WTC11 (cell line): ENCODE measurements around the gene FGFR3. TPM values are rescaled to one million over a fixed set of nuclear protein-coding genes. Genes with fewer than 3 reads are reported as not detected.

Experiments
- ATAC-seq: fragments of 200-7000 bp; cut with Tn5 transposase; 2 replicates; pipeline ENCODE4 v1.10.0; 2021; ENCODE audit warnings: mild to moderate bottlenecking, moderate library complexity
- CTCF ChIA-PET: fragments of 300-600 bp; sonication (Branson Sonifier 250); formaldehyde crosslinking; loops from one replicate; lab custom pipeline; 2021; ENCODE audit warnings: antibody characterized with exemption; lab: Charles Lee
- POLR2A ChIA-PET: fragments of 350-600 bp; sonication (Branson Sonifier 250); formaldehyde crosslinking; loops from one replicate; lab custom pipeline; 2021; ENCODE audit warnings: antibody characterized with exemption; lab: Charles Lee
- DNase-seq: peaks from one replicate; pipeline ENCODE4 v3.0.0; 2021; ENCODE audit warnings: low spot score
- H3K27ac Mint-ChIP-seq: 2 replicates; pipeline ENCODE4 v1.8.0; 2021; ENCODE audit warnings: mixed read lengths
- H3K27me3 Mint-ChIP-seq: 2 replicates; pipeline ENCODE4 v1.8.0; 2021; ENCODE audit warnings: low read depth, mild to moderate bottlenecking, moderate library complexity, mixed read lengths
- H3K36me3 Mint-ChIP-seq: 2 replicates; pipeline ENCODE4 v1.8.0; 2021; ENCODE audit warnings: mixed read lengths
- H3K4me1 Mint-ChIP-seq: 2 replicates; pipeline ENCODE4 v1.8.0; 2022; ENCODE audit warnings: mixed read lengths
- H3K4me3 Mint-ChIP-seq: 2 replicates; pipeline ENCODE4 v1.8.0; 2021; ENCODE audit warnings: mild to moderate bottlenecking, moderate library complexity, mixed read lengths
- H3K9me3 Mint-ChIP-seq: 2 replicates; pipeline ENCODE4 v1.8.0; 2021; ENCODE audit warnings: mixed read lengths
- CREM ChIP-seq: sonication (generic); formaldehyde crosslinking; IDR thresholded peaks from 2 replicates; pipeline ENCODE4 v1.8.1; 2022; ENCODE audit warnings: mild to moderate bottlenecking, missing genetic modification reagents, moderate library complexity
- E2F1 ChIP-seq: sonication (generic); formaldehyde crosslinking; IDR thresholded peaks from 2 replicates; pipeline ENCODE4 v1.8.0; 2022; ENCODE audit warnings: mild to moderate bottlenecking, missing genetic modification reagents
- ELF4 ChIP-seq: sonication (generic); formaldehyde crosslinking; IDR thresholded peaks from 2 replicates; pipeline ENCODE4 v1.8.1; 2022; ENCODE audit warnings: low read depth, mild to moderate bottlenecking, moderate library complexity, missing genetic modification reagents
- FOXK1 ChIP-seq: sonication (generic); formaldehyde crosslinking; IDR thresholded peaks from 2 replicates; pipeline ENCODE4 v1.8.0; 2022; ENCODE audit warnings: mild to moderate bottlenecking, moderate library complexity, missing genetic modification reagents
- FOXP1 ChIP-seq: sonication (generic); formaldehyde crosslinking; IDR thresholded peaks from 2 replicates; pipeline ENCODE4 v1.8.0; 2022; ENCODE audit warnings: missing genetic modification reagents, mild to moderate bottlenecking, moderate library complexity, borderline replicate concordance
- KAT7 ChIP-seq: sonication (generic); formaldehyde crosslinking; IDR thresholded peaks from 2 replicates; pipeline ENCODE4 v1.8.1; 2023; ENCODE audit warnings: missing genetic modification reagents, mild to moderate bottlenecking, borderline replicate concordance
- NFE2L1 ChIP-seq: sonication (generic); formaldehyde crosslinking; IDR thresholded peaks from 2 replicates; pipeline ENCODE4 v1.8.1; 2023; ENCODE audit warnings: missing genetic modification reagents
- PRRX2 ChIP-seq: fragments of 250-450 bp; sonication (Bioruptor Pico); IDR thresholded peaks from 2 replicates; pipeline ENCODE4 v1.8.0; 2021; ENCODE audit warnings: mild to moderate bottlenecking
- RORB ChIP-seq: fragments of 250-450 bp; sonication (Bioruptor Pico); IDR thresholded peaks from 2 replicates; pipeline ENCODE4 v1.9.0; 2021; ENCODE audit warnings: mild to moderate bottlenecking
- TP53 ChIP-seq: sonication (generic); formaldehyde crosslinking; IDR thresholded peaks from 2 replicates; pipeline ENCODE4 v1.8.1; 2023; ENCODE audit warnings: mild to moderate bottlenecking, missing genetic modification reagents
- ZNF232 ChIP-seq: sonication (generic); formaldehyde crosslinking; IDR thresholded peaks from 2 replicates; pipeline ENCODE4 v1.8.0; 2022; ENCODE audit warnings: mild to moderate bottlenecking, missing genetic modification reagents
- ZNF263 ChIP-seq: sonication (generic); formaldehyde crosslinking; IDR thresholded peaks from 2 replicates; pipeline ENCODE4 v1.8.1; 2022; ENCODE audit warnings: low read depth, mild to moderate bottlenecking, moderate library complexity, missing genetic modification reagents
- ZSCAN18 ChIP-seq: fragments of 250-450 bp; sonication (Bioruptor Pico); IDR thresholded peaks from 2 replicates; pipeline ENCODE4 v2.1.2; 2022; ENCODE audit warnings: mild to moderate bottlenecking, moderate library complexity
- total RNA-seq: library from RNA; stranded (reverse); gene quantifications from 3 replicates; pipeline ENCODE4 v1.2.3, GENCODE V29; 2021
- TF ChIP-seq, protein P1 (sequence below): fragments of 250-450 bp; sonication (Bioruptor Pico); IDR thresholded peaks from 2 replicates; pipeline ENCODE4 v1.9.0; 2021; ENCODE audit warnings: mild to moderate bottlenecking
- TF ChIP-seq, protein P2 (sequence below): sonication (generic); formaldehyde crosslinking; IDR thresholded peaks from 2 replicates; pipeline ENCODE4 v1.8.0; 2023; ENCODE audit warnings: missing genetic modification reagents, mild to moderate bottlenecking, borderline replicate concordance
- TF ChIP-seq, protein P3 (sequence below): fragments of 200-600 bp; IDR thresholded peaks from 2 replicates; pipeline ENCODE4 v1.8.0; 2022; ENCODE audit warnings: antibody characterized with exemption

FGFR3 gene
- total RNA-seq, 1 experiment from 2014 or later = 19.9 TPM

GRCh38 chr4:1784789-1785591 is 8.1 kb upstream of the FGFR3 start:
- Mint-ChIP-seq H3K27ac (no peak overlapping the region), H3K4me3 (no peak overlapping the region), H3K27me3 (peaks cover under 1% of the 10 kb centered on the region; the same call in 1 of the 2 replicates), H3K36me3 (no peaks in the 10 kb centered on the region), H3K9me3 (no peaks in the 10 kb centered on the region), H3K4me1 (peaks cover 3% of the 10 kb centered on the region; the same call in 1 of the 2 replicates)
- DNase-seq = no peak
- TF ChIP-seq, protein P1, sequence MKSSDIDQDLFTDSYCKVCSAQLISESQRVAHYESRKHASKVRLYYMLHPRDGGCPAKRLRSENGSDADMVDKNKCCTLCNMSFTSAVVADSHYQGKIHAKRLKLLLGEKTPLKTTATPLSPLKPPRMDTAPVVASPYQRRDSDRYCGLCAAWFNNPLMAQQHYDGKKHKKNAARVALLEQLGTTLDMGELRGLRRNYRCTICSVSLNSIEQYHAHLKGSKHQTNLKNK (CRISPR knock-in tag) = no peak
- no peak for TF ChIP-seq ZNF232 (CRISPR knock-in tag)
- TF ChIP-seq KAT7 (CRISPR knock-in tag) = no peak
- ATAC-seq = no peak
- ChIA-PET POLR2A (no interaction called here), CTCF (interaction anchor here (0.9 to 4.4 kb wide), 9 partner anchors 7 to 156 kb away, joined by 3 to 21 read pairs (median 5); no protein-coding TSS in a partner anchor)

DNA sequence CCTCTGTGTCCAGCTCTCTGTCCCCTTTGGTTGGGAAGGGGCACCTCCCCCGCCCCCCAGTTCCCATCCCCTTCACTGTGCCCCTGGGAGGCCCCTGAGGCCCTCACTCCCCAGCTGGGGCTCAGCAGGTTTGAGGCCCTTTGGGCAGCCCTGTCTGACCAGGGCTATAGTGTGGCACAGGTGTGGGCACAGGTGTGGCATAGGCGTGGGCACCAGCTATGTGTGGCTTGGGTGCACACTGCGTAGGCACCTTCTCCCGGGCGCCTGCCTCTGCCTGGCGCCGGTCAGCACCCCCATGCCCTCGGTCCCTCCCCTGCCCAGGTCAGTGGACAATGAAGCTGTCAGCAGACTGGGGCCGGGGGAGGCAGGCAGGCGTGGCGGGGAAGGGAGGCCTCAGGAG is 7.5 kb upstream of the FGFR3 start:
- Mint-ChIP-seq H3K27ac (no peak overlapping the region), H3K9me3 (no peaks in the 10 kb centered on the region), H3K27me3 (peaks cover 7% of the 10 kb centered on the region), H3K4me3 (no peak overlapping the region), H3K36me3 (no peaks in the 10 kb centered on the region), H3K4me1 (no peaks in the 10 kb centered on the region)
- CTCF ChIA-PET = interaction anchor here (1.0 to 4.4 kb wide), 4 partner anchors 17 to 156 kb away, joined by 3 to 21 read pairs (median 9); no protein-coding TSS in a partner anchor
- no peak for ATAC-seq
- TF ChIP-seq ZSCAN18 (CRISPR knock-in tag) (no peak), KAT7 (CRISPR knock-in tag) (no peak), TP53 (no peak), NFE2L1 (CRISPR knock-in tag) (no peak), CREM (CRISPR knock-in tag) (no peak), ZNF263 (CRISPR knock-in tag) (no peak), E2F1 (no peak), PRRX2 (CRISPR knock-in tag) (no peak), RORB (no peak), ELF4 (CRISPR knock-in tag) (no peak), FOXK1 (CRISPR knock-in tag) (no peak), FOXP1 (CRISPR knock-in tag) (no peak)
- TF ChIP-seq, protein P2, sequence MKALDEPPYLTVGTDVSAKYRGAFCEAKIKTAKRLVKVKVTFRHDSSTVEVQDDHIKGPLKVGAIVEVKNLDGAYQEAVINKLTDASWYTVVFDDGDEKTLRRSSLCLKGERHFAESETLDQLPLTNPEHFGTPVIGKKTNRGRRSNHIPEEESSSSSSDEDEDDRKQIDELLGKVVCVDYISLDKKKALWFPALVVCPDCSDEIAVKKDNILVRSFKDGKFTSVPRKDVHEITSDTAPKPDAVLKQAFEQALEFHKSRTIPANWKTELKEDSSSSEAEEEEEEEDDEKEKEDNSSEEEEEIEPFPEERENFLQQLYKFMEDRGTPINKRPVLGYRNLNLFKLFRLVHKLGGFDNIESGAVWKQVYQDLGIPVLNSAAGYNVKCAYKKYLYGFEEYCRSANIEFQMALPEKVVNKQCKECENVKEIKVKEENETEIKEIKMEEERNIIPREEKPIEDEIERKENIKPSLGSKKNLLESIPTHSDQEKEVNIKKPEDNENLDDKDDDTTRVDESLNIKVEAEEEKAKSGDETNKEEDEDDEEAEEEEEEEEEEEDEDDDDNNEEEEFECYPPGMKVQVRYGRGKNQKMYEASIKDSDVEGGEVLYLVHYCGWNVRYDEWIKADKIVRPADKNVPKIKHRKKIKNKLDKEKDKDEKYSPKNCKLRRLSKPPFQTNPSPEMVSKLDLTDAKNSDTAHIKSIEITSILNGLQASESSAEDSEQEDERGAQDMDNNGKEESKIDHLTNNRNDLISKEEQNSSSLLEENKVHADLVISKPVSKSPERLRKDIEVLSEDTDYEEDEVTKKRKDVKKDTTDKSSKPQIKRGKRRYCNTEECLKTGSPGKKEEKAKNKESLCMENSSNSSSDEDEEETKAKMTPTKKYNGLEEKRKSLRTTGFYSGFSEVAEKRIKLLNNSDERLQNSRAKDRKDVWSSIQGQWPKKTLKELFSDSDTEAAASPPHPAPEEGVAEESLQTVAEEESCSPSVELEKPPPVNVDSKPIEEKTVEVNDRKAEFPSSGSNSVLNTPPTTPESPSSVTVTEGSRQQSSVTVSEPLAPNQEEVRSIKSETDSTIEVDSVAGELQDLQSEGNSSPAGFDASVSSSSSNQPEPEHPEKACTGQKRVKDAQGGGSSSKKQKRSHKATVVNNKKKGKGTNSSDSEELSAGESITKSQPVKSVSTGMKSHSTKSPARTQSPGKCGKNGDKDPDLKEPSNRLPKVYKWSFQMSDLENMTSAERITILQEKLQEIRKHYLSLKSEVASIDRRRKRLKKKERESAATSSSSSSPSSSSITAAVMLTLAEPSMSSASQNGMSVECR (CRISPR knock-in tag) = no peak
- TF ChIP-seq, protein P3, sequence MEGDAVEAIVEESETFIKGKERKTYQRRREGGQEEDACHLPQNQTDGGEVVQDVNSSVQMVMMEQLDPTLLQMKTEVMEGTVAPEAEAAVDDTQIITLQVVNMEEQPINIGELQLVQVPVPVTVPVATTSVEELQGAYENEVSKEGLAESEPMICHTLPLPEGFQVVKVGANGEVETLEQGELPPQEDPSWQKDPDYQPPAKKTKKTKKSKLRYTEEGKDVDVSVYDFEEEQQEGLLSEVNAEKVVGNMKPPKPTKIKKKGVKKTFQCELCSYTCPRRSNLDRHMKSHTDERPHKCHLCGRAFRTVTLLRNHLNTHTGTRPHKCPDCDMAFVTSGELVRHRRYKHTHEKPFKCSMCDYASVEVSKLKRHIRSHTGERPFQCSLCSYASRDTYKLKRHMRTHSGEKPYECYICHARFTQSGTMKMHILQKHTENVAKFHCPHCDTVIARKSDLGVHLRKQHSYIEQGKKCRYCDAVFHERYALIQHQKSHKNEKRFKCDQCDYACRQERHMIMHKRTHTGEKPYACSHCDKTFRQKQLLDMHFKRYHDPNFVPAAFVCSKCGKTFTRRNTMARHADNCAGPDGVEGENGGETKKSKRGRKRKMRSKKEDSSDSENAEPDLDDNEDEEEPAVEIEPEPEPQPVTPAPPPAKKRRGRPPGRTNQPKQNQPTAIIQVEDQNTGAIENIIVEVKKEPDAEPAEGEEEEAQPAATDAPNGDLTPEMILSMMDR = no peak
- no peak for DNase-seq
- POLR2A ChIA-PET = interaction anchor here (2.3 kb wide), 1 partner anchor 8 kb away, joined by 7 read pairs; no protein-coding TSS in a partner anchor
